Keratinocyte (primary cell): ENCODE data around the gene DIP2C. TPM values are rescaled to one million over a fixed set of nuclear protein-coding genes. Genes with fewer than 3 reads are reported as not detected.
A peak's percentile ranks its signal among the peaks of the same experiment; 100 is the strongest.

Source experiments
- DNase-seq: peaks from one replicate; pipeline ENCODE4 v3.0.0-alpha.2; 2011; ENCODE audit warnings: low read depth, missing footprints, low spot score
- FAIRE-seq: peaks from 2 replicates; lab custom pipeline; 2011; peaks lifted over from hg19 to GRCh38; lab: Jason Lieb, UNC
- H2AFZ ChIP-seq: 2 replicates; pipeline ENCODE4 v1.6.0; 2012; ENCODE audit warnings: low read length, control low read depth, inconsistent platforms; ENCODE audit not compliant: control insufficient read depth
- H3K27ac ChIP-seq: 2 replicates; pipeline ENCODE4 v1.5.1; 2011; ENCODE audit warnings: low read length; ENCODE audit not compliant: control insufficient read depth, insufficient read depth
- H3K27me3 ChIP-seq: 3 replicates; pipeline ENCODE4 v1.6.0; 2011; ENCODE audit warnings: low read length; ENCODE audit not compliant: control insufficient read depth, insufficient read depth; ENCODE audit errors: extremely low read depth
- H3K36me3 ChIP-seq, 2 experiments: 2 replicates in 1 of 2; 3 replicates in 1 of 2; pipeline ENCODE4 v1.5.1; 2011; ENCODE audit warnings: low read length in 2 of 2, mild to moderate bottlenecking in 1 of 2; ENCODE audit not compliant: control insufficient read depth in 2 of 2, insufficient read depth in 2 of 2; ENCODE audit errors: extremely low read depth in 1 of 2
- H3K4me1 ChIP-seq: 3 replicates; pipeline ENCODE4 v1.5.1; 2011; ENCODE audit warnings: low read length; ENCODE audit not compliant: control insufficient read depth, insufficient read depth; ENCODE audit errors: extremely low read depth
- H3K4me2 ChIP-seq: 3 replicates; pipeline ENCODE4 v1.6.0; 2011; ENCODE audit warnings: low read depth, low read length; ENCODE audit not compliant: control insufficient read depth, insufficient read depth; ENCODE audit errors: extremely low read depth
- H3K4me3 ChIP-seq, 3 experiments: fragments of 200-600 bp in 1 of 3; sonication (generic) in 1 of 3; 2 replicates in 2 of 3; 3 replicates in 1 of 3; pipeline ENCODE4 v1.5.1; 2011 to 2016; ENCODE audit warnings: low read length in 3 of 3, mild to moderate bottlenecking in 3 of 3, control low read depth in 2 of 3, inconsistent platforms in 1 of 3, low read depth in 1 of 3, mixed read lengths in 1 of 3, mixed run types in 1 of 3, moderate library complexity in 1 of 3; ENCODE audit not compliant: control insufficient read depth in 2 of 3, insufficient read depth in 2 of 3; ENCODE audit errors: extremely low read depth in 1 of 3
- H3K79me2 ChIP-seq: 2 replicates; pipeline ENCODE4 v1.6.0; 2012; ENCODE audit warnings: low read length; ENCODE audit not compliant: control insufficient read depth, insufficient read depth
- H3K9ac ChIP-seq: 3 replicates; pipeline ENCODE4 v1.6.0; 2011; ENCODE audit warnings: low read length; ENCODE audit not compliant: control insufficient read depth, insufficient read depth; ENCODE audit errors: extremely low read depth
- H3K9me1 ChIP-seq: 3 replicates; pipeline ENCODE4 v1.6.0; 2011; ENCODE audit warnings: low read length; ENCODE audit not compliant: control insufficient read depth, insufficient read depth; ENCODE audit errors: extremely low read depth
- H3K9me3 ChIP-seq: 2 replicates; pipeline ENCODE4 v1.5.1; 2012; ENCODE audit warnings: low read depth, low read length; ENCODE audit not compliant: control insufficient read depth
- H4K20me1 ChIP-seq: 3 replicates; pipeline ENCODE4 v1.6.0; 2011; ENCODE audit warnings: low read length; ENCODE audit not compliant: control insufficient read depth, insufficient read depth; ENCODE audit errors: extremely low read depth
- CTCF ChIP-seq, 3 experiments: IDR thresholded peaks in 1 of 3; conservative IDR thresholded peaks in 1 of 3; optimal IDR thresholded peaks in 1 of 3; 2 replicates in 2 of 3; 3 replicates in 1 of 3; pipeline versions ENCODE3 to v1.5.1; 2011; ENCODE audit warnings: low read length in 3 of 3, mild to moderate bottlenecking in 3 of 3, moderate library complexity in 2 of 3, control low read depth in 1 of 3, inconsistent platforms in 1 of 3; ENCODE audit not compliant: insufficient read depth in 2 of 3; ENCODE audit errors: extremely low read depth in 1 of 3
- EZH2 ChIP-seq: IDR thresholded peaks from one replicate; pipeline ENCODE4 v1.6.1; 2012; ENCODE audit warnings: inconsistent platforms, mild to moderate bottlenecking, low read length, moderate library complexity
- dilution Hi-C: fragments of 300-500 bp; cut with MboI; formaldehyde crosslinking; loops from one replicate; pipeline ENCODE4 v1.7.0; 2020; ENCODE audit warnings: low sequenced_read_pairs; ENCODE audit not compliant: extremely low pct_ligation_motif_present
- polyA plus RNA-seq, 5 experiments: library from polyadenylated mRNA; depleted of rRNA in 3 of 5; stranded (reverse) in 3 of 5; stranded (forward) in 1 of 5; unstranded in 1 of 5; fragments of >200 nt; gene quantifications; 1 replicate in 1 of 5; 2 replicates in 3 of 5; 3 replicates in 1 of 5; pipeline versions ENCODE4 v1.2.1 to v1.2.3, GENCODE V29; 2011 to 2012; ENCODE audit warnings: missing spikeins in 2 of 5, low read depth in 1 of 5, low replicate concordance in 1 of 5

DIP2C gene
- polyA plus RNA-seq, 1 donor (not counting 4 experiments of a cell fraction or from before 2014, with no cell fraction given): 1.3 TPM

GRCh38 chr10:727162-727790 is 37.8 kb upstream of the DIP2C start:
- no peak for TF ChIP-seq CTCF (optimal IDR thresholded peaks at IDR 0.05 in 1 of 3, IDR thresholded peaks at IDR 0.05 in 1 of 3, conservative IDR thresholded peaks at IDR 0.05 in 1 of 3; ENCODE audit: extremely low read depth in 1 of 3, insufficient read depth in 2 of 3, low read length in 3 of 3)
- TF ChIP-seq EZH2: no peak
- no peaks in the 10 kb centered on the region for H3K36me3 ChIP-seq
- no peaks in the 10 kb centered on the region for H3K27me3 ChIP-seq
- H4K20me1 ChIP-seq: no peaks in the 10 kb centered on the region
- no peak for FAIRE-seq
- H3K4me3 ChIP-seq: no peak overlapping the region
- no peak for DNase-seq
- no peak overlapping the region for H3K4me2 ChIP-seq
- H3K79me2 ChIP-seq: no peaks in the 10 kb centered on the region
- no peaks in the 10 kb centered on the region for H3K4me1 ChIP-seq
- H2AFZ ChIP-seq: no peak overlapping the region
- H3K9ac ChIP-seq: no peak overlapping the region
- peaks cover 2% of the 10 kb centered on the region for H3K9me3 ChIP-seq
- dilution Hi-C loops: no loop called here
- H3K9me1 ChIP-seq: no peaks in the 10 kb centered on the region
- H3K27ac ChIP-seq: no peak overlapping the region

DNA sequence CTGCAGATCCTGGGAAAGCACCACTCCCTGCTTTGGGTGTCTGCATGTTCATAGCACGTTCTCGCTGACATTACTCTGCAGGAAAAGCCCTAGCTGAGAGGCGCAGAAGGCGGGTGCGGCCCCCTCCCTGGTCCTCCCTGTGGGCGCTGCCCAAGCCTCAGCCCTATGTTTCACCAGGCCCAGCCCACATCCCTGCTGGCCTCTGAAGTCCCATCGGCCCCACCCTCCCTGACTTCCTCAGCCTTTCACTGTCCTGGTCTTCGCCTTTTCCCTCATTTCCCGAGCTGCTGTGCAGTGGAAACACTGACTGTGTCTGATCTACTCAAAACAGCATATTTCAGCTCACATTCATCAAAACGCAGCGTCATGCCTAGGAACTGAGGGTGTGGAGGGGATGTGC is 36.3 kb upstream of the DIP2C start:
- no peaks in the 10 kb centered on the region for H3K27me3 ChIP-seq
- no peaks in the 10 kb centered on the region for H3K4me1 ChIP-seq
- peak overlapping the region; percentile 22 for H2AFZ ChIP-seq
- H3K4me3 ChIP-seq: no peak overlapping the region
- FAIRE-seq (no peak), DNase-seq (no peak)
- no peaks in the 10 kb centered on the region for H4K20me1 ChIP-seq
- H3K9me3 ChIP-seq: peaks cover 2% of the 10 kb centered on the region
- H3K9me1 ChIP-seq: no peaks in the 10 kb centered on the region
- no peaks in the 10 kb centered on the region for H3K79me2 ChIP-seq
- no peak overlapping the region for H3K4me2 ChIP-seq
- dilution Hi-C loops: no loop called here
- no peaks in the 10 kb centered on the region for H3K36me3 ChIP-seq
- H3K27ac ChIP-seq: no peak overlapping the region
- TF ChIP-seq CTCF (optimal IDR thresholded peaks at IDR 0.05 in 1 of 3, IDR thresholded peaks at IDR 0.05 in 1 of 3, conservative IDR thresholded peaks at IDR 0.05 in 1 of 3; ENCODE audit: extremely low read depth in 1 of 3, insufficient read depth in 2 of 3, low read length in 3 of 3) (no peak), EZH2 (no peak)
- no peak overlapping the region for H3K9ac ChIP-seq
